ENCODE measurements around the gene SLC39A13. TPM values are rescaled to one million over a fixed set of nuclear protein-coding genes. Genes with fewer than 3 reads are reported as not detected.

The SLC39A13 gene
- total RNA-seq, 1 donor from 2014 or later = 53.5 TPM

DNA sequence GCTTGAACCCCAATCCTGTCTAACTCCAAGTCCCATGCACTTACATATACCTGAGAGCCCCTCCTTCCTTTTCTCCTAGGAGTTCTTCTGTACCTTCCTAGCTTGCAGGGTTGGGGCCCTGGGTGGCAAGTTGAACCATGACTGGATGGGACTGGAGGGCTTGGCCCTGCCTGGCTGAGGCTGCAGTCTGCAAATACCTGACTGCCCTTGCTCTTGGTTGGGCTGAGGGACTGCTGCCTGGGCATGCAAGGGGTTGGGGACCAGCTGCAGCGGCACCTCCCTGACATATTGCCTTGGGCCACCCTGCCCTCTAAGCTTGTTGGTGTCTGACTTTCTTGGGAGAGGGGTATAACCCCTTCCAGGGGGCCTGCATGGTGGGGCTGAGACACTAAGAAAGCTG, 9.8 kb upstream of the SLC39A13 start:
- H3K27me3 ChIP-seq = no peaks in the 10 kb centered on the region
- DNase-seq (ENCODE audit: extremely low spot score in 2 of 2) = no peak
- no peak overlapping the region for H3K27ac ChIP-seq
- no peaks in the 10 kb centered on the region for H3K36me3 ChIP-seq
- intact Hi-C loops (cut with DNase I) = loop anchor here (2.0 kb wide), 1 partner anchor 76 kb away; no protein-coding TSS in a partner anchor
- peaks cover 34% of the 10 kb centered on the region for H3K4me1 ChIP-seq
- TF ChIP-seq POLR2AphosphoS5 (IDR thresholded peaks at IDR 0.05; ENCODE audit: insufficient read depth in 1 of 2, low read depth in 1 of 2) (no peak), POLR2A (IDR thresholded peaks at IDR 0.05) (no peak)
- TF ChIP-seq, protein P1, sequence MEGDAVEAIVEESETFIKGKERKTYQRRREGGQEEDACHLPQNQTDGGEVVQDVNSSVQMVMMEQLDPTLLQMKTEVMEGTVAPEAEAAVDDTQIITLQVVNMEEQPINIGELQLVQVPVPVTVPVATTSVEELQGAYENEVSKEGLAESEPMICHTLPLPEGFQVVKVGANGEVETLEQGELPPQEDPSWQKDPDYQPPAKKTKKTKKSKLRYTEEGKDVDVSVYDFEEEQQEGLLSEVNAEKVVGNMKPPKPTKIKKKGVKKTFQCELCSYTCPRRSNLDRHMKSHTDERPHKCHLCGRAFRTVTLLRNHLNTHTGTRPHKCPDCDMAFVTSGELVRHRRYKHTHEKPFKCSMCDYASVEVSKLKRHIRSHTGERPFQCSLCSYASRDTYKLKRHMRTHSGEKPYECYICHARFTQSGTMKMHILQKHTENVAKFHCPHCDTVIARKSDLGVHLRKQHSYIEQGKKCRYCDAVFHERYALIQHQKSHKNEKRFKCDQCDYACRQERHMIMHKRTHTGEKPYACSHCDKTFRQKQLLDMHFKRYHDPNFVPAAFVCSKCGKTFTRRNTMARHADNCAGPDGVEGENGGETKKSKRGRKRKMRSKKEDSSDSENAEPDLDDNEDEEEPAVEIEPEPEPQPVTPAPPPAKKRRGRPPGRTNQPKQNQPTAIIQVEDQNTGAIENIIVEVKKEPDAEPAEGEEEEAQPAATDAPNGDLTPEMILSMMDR (IDR thresholded peaks at IDR 0.05) = no peak
- no peaks in the 10 kb centered on the region for H3K9me3 ChIP-seq
- no peak overlapping the region for H3K4me3 ChIP-seq

DNA sequence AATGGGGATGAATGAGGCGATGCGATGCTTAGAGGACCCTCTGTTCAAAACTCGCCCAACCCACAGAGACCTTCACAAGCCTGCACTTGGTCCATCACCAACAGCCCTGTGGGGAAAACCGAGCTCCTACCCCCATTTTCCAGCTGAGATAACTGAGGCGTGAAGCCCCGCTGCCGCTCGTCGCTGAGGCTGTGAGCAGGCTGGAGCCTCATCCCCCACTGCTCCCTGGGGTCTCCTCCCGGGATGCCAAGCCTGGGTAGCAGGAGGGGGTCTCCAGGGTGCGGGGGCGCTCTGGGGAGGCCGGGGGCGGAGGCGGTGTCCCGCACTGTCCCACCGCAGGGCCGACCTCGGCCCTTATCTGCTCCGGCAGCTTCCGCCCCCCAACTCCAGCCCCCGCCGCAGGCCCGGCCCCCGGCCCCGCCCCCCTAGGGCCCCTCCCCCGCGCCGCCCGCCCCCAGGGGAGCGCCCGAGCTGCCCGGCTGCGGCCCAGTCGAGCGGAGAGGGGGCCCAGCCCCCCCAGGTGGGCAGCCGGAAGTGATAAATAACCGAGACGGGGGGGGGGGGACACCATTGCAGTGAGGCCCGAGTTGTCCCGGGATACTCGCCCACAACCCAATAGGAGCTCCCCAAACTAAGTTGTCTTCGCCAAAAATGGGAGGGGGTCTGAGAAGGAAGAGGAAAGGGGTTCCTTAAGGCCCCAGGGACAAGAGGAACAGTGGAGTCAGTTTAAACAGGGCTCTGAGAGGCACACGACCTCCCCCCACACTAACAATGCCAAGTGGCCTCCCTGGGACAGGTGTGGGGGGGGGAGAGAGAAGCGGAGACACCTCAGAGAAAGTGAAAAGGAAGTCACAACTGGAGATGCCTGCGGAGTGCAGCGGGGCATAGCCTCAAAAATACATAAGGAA, 8.3 kb upstream of the SLC39A13 start:
- no peaks in the 10 kb centered on the region for H3K9me3 ChIP-seq
- intact Hi-C loops (cut with DNase I) = loop anchor here (2.0 kb wide), 1 partner anchor 77 kb away; no protein-coding TSS in a partner anchor

DNA sequence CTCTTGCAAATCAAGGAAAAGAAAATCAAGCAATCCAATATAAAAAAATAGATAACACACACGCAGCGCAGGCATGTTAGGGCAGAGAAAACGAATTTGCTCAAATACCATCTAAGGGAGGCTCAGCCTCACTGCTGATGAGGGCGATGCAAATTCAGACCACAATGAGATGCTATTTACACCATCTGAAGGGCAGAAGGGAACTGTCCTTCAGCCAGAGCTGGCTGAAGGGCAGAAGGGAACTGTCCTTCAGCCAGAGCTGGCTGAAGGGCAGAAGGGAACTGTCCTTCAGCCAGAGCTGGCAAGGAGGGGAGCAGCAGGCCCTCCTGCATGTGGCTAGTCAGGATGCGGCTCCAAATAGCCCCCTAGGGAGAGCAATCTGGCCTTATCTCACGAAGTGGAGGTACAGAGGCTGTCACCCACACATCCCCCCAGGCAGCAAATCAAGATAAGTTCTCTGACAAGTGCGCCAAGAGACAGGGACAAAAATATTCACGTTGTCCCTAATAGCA, 7.6 kb upstream of the SLC39A13 start:
- peak overlapping the region; percentile 54 to 57 for H3K4me3 ChIP-seq
- TF ChIP-seq POLR2AphosphoS5 (IDR thresholded peaks at IDR 0.05; ENCODE audit: insufficient read depth in 1 of 2, low read depth in 1 of 2) (no peak), POLR2A (IDR thresholded peaks at IDR 0.05) (no peak)
- TF ChIP-seq, protein P1 (IDR thresholded peaks at IDR 0.05) = no peak

More for the DNA sequence above, 8.3 kb upstream of the SLC39A13 start:
- Histone ChIP-seq H3K4me3 (peak overlapping the region; percentile 54 to 57), H3K4me1 (peaks cover 32% of the 10 kb centered on the region), H3K27me3 (no peaks in the 10 kb centered on the region), H3K27ac (peak overlapping the region; percentile 87), H3K36me3 (no peaks in the 10 kb centered on the region)
- DNase-seq (ENCODE audit: extremely low spot score in 2 of 2) = no peak
- TF ChIP-seq, protein P1 (IDR thresholded peaks at IDR 0.05) = no peak
- TF ChIP-seq POLR2A (IDR thresholded peaks at IDR 0.05) (peak in 1 of 2 donors; percentile 37), POLR2AphosphoS5 (IDR thresholded peaks at IDR 0.05; ENCODE audit: insufficient read depth in 1 of 2, low read depth in 1 of 2) (peak in 1 of 2 donors; percentile 83)

DNA sequence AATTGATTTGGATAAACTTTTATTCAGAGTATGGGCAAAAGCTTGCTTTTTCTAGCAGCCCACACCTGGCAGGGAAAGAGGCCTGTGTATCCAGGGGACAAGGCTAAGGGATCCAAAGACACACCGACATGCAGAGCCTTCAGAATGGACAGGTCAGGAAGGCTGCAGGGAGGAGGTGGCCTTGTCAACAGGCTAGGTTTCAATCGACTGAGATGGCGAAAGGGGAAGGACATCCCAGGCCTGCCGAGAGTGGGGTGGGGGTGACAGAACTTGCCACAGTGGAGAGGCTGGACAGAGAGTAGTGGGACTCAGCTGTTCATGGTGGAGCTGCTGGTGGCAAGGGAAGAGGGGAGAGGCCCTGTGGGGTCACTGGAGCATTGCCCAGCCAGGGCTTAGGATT, 5.3 kb upstream of the SLC39A13 start:
- H3K27ac ChIP-seq = no peak overlapping the region
- TF ChIP-seq POLR2A (IDR thresholded peaks at IDR 0.05) (no peak), POLR2AphosphoS5 (IDR thresholded peaks at IDR 0.05; ENCODE audit: insufficient read depth in 1 of 2, low read depth in 1 of 2) (no peak)
- TF ChIP-seq, protein P1 (IDR thresholded peaks at IDR 0.05) = no peak

More for the DNA sequence above, 7.6 kb upstream of the SLC39A13 start:
- Histone ChIP-seq H3K36me3 (no peaks in the 10 kb centered on the region), H3K27me3 (no peaks in the 10 kb centered on the region), H3K9me3 (no peaks in the 10 kb centered on the region), H3K4me1 (peaks cover 28% of the 10 kb centered on the region), H3K27ac (peak overlapping the region; percentile 87)
- no peak for DNase-seq (ENCODE audit: extremely low spot score in 2 of 2)
- intact Hi-C loops (cut with DNase I) = no loop called here

More for the DNA sequence above, 5.3 kb upstream of the SLC39A13 start:
- Histone ChIP-seq H3K9me3 (no peaks in the 10 kb centered on the region), H3K27me3 (no peaks in the 10 kb centered on the region), H3K4me3 (no peak overlapping the region), H3K36me3 (no peaks in the 10 kb centered on the region), H3K4me1 (peaks cover 37% of the 10 kb centered on the region)
- DNase-seq (ENCODE audit: extremely low spot score in 2 of 2) = no peak
- intact Hi-C loops (cut with DNase I) = no loop called here

All from vagina (tissue), 2 donors.